Activated T-cell treated with anti-CD3 and anti-CD28 coated beads for 24 hours (primary cell): Measurements from ENCODE around the gene BACH2.

ENCODE experiments used
- DNase-seq: peaks from one replicate; pipeline ENCODE4 v3.0.0-alpha.2; 2020; ENCODE audit warnings: low read depth

BACH2 gene

DNA sequence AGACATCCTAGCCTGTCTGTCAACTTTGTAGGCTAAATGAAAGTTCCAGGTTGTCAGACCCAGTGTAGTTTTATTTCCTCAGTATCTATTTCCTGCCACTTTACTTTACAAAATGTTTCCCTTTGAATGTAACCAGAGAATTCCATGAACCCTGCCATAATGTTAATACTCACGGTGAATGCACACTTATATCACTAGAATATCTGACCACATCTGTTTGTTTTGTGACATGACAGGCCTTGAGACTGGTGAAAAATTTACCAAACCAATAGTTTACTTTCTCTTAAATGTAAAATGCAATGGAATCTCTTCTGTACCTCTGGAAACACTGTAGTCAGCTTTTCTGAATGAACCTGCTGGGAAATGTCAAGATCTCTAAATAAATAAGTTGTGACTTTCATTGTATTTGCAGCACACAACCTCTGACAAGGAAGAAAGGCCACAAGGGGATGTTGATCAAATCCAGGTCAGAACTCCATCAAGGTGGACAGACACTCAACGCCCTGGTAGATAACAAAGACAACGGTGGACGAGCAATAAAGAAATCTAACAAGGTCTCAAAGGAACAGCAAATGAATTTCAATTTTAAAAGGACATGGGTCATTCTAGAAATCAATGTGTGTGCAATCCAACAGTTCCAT lies 59.2 kb downstream of the BACH2 start:
- DNase-seq = no peak

GRCh38 chr6:90233994-90234393 lies 62.6 kb downstream of the BACH2 start:
- DNase-seq = peak; percentile 73

DNA sequence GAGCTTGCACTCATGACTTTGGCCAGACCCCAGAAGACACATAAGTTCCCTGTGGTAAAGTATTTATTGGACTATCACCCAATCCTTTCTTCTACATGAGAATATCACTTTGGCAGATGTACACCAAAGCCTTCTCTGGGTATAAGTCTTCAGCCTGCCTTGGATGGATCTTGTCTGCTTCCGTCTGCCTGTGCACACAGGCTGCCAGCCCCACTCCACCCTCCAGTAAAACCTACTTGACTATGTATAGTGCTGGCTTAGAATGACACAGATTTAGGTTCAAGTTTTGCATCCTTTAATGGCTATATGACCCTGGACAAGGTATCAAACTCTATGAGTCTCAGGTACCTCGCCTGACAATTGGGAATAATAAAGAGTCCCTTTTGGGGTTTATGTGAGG lies 63.4 kb downstream of the BACH2 start:
- no peak for DNase-seq

GRCh38 chr6:90231798-90232197 lies 64.8 kb downstream of the BACH2 start:
- DNase-seq = no peak

GRCh38 chr6:90231308-90231707 lies 65.3 kb downstream of the BACH2 start:
- DNase-seq = no peak

DNA sequence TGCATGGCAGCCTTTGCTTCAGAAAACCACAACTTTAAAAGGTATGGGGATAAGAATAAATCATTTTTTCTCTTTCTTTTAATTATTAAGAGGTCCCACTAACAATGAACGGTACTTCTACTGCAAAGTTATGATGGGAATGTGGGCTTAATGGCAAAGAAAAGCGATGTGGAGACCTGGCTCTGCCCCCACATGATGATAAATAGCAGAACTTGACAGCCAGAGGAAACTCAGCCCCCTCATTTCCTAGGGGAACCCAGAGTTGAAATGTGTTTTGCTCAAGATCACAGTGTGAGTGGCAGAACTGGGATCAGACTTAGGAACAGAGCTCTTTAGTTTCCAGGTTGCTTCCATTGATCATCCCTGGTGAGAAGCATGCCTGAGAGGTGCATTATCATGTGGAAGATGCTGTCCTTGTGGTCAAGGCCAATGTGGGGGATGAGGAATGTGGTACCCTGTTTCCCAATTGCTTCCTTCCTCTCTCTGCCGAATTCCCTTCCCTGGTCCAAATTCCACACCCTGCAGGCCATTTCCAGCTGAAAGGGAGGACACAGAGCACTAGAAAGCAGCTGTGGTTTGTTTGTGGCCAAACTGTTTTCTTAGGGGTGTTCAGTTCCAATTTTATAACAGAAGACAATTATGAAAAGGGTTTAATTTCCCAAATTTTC lies 66.0 kb downstream of the BACH2 start:
- DNase-seq = no peak

- DNase-seq = no peak
These were observed 67.2 kb downstream of the BACH2 start for GRCh38 chr6:90229331-90230010.

- no peak for DNase-seq
These were observed 69.0 kb downstream of the BACH2 start for GRCh38 chr6:90227673-90228072.

DNA sequence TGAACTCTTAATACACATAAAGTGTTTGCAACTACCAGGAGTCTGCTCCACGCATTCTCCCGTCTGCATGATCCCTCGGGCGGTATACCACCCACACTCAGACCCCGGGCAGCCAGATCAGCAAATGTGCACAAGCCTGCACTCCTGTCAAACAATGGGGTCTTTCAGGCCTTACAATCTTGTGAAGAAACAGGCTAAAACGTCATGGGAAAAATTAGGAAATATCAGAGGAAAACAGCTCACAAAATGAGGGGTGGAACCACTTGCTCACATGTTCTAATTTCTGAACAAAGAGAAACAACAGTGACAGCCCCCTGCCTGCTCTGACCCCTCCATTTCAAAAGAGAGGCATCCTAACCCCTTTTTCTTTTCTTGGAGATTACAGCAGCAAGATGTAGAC lies 69.4 kb downstream of the BACH2 start:
- no peak for DNase-seq

GRCh38 chr6:90226257-90226656 lies 70.4 kb downstream of the BACH2 start:
- no peak for DNase-seq

GRCh38 chr6:90224196-90224595 lies 72.4 kb downstream of the BACH2 start:
- no peak for DNase-seq

DNA sequence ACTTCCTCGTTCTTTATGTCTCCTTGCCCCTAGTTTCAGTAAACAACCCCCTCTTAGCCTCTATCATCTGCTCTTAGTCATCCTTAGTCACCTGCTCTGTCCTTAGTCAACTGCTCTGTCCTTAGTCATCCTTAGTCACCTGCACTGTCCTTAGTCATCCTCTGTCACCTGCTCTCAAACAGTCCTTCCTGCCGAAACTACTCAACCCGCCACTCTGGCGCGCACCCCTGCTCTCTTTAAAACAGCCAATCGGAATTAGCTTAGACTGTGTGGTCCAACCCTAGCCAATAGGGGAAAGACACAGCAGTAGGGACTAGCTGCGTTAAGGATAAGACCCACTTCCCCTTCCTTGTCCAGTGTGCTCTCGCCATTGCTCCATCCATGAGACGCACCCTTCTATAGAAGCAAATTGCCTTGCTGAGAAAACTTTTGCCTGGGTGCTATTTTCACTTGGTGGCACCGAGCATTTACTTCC lies 73.9 kb downstream of the BACH2 start:
- peak; percentile 46 for DNase-seq

DNA sequence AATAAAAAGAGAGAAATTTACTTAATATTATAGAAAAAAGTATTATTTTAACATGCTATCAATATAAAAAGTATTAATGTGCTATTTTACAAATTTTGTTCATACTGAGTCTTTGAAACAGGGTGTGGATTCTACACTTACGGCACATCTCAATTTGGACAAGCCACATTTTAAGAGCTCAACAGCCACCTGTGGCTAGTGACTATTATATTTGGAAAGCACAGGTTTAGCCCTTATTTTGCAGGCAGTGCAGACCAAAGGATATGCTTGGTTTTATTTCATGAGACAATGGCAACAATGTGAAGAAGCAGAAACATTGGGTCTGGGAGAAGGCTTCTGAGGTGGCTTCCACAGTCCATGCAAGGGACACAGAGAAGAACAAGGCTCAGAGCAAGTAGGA lies 74.6 kb downstream of the BACH2 start:
- no peak for DNase-seq

DNA sequence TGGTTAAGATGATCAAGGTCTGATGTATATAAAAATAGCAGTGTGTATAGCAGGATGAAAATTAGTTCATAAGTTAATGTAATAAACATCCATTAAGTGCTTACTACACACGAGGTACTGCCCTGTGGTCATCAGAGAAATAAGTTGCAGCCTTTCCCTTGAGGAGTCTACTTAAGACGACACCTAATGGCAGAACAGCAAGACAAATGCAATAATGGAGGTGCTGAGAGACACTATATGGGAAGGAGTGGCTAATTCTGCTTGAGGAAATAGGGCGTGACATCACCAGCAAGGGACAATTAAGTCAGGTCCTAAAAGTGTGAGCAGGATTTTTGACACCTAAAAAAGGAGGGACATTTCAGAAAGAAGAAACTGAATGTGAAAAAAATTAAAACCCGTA lies 75.2 kb downstream of the BACH2 start:
- no peak for DNase-seq

DNA sequence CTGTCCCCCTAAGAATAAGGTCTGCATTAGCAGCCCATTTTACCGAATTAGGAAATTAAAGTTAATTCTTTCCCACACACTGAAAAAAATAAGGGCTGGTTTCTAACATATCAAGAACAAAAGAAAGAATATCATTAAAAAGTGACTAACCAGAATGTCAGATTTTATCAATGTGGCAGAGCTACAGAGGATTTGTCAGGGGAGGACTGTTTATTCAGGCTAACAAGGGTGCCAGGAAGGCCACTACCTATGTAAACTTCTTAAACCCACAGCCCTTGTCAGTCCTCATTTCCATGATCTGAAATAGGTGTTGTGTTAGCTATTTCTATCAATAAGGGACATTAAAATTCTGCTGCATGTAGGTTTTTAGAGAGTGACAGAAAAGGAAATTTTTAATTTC lies 76.4 kb downstream of the BACH2 start:
- DNase-seq = no peak

GRCh38 chr6:90219209-90219985 lies 77.2 kb downstream of the BACH2 start:
- no peak for DNase-seq

DNA sequence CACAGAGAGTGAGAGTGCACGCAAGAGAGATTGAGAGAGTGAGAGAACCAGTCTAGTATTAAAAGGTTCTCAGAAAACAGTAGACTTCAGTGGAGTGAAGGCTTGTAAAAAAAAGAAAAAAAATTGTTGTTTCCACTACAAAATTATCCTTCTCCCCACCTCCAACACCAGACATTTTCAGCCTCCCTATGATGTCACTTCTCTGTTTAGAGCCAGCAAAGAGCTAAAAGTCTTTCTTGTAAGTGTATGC lies 77.8 kb downstream of the BACH2 start:
- DNase-seq = no peak

- DNase-seq = no peak
These were observed 79.0 kb downstream of the BACH2 start for GRCh38 chr6:90217506-90218127.

GRCh38 chr6:90216072-90216977 lies 80.3 kb downstream of the BACH2 start:
- no peak for DNase-seq

GRCh38 chr6:90214966-90215365 lies 81.7 kb downstream of the BACH2 start:
- DNase-seq = no peak

DNA sequence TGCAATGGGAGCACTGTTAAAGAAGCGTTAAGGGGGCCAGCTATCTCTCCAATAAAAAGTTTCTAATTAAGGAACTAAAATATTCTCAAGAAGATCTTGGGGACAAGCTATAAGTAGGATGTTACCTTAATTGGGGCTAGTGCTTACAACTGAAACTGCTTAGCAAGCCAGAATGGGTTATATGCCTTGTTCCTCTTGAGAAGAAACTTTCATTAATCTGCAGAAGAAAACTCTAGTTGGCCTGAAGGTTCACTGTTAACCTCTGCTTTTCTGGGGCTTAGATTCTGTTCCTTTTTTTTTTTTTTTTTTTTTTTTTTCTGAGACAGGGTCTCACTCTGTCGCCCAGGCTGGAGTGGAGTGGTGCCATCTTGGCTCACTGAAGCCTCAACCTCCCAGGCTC lies 82.2 kb downstream of the BACH2 start:
- DNase-seq = no peak
